H1 (cell line): ENCODE measurements around the gene CD38. TPM values are rescaled to one million over a fixed set of nuclear protein-coding genes. Genes with fewer than 3 reads are reported as not detected.

Experiments used
- CTCF ChIA-PET: fragments of 300-600 bp; sonication (Branson Sonifier 250); formaldehyde crosslinking; loops from one replicate; lab custom pipeline; 2021; ENCODE audit not compliant: partially characterized antibody; lab: Charles Lee
- POLR2A ChIA-PET: fragments of 300-600 bp; sonication (Branson Sonifier 250); formaldehyde crosslinking; loops from one replicate; lab custom pipeline; 2021; ENCODE audit warnings: inconsistent platforms; ENCODE audit not compliant: partially characterized antibody; lab: Charles Lee
- DNase-seq, 2 experiments: peaks; one replicate each; pipeline versions ENCODE4 v3.0.0 to v3.0.0-alpha.2; 2010 to 2022; ENCODE audit warnings: low spot score in 2 of 2, low read depth in 1 of 2, mixed read lengths in 1 of 2
- FAIRE-seq: peaks from 2 replicates; lab custom pipeline; 2011; peaks lifted over from hg19 to GRCh38; lab: Jason Lieb, UNC
- H2AFZ ChIP-seq: 2 replicates; pipeline ENCODE4 v1.8.1; 2012; ENCODE audit warnings: low read length, inconsistent platforms
- H2AK5ac ChIP-seq: 2 replicates; pipeline ENCODE4 v1.6.1; 2013; ENCODE audit warnings: low read depth, low read length
- H2BK120ac ChIP-seq: replicated peaks from 2 replicates; pipeline ENCODE3; 2013; ENCODE audit warnings: low read depth, low read length, inconsistent platforms
- H2BK12ac ChIP-seq: 2 replicates; pipeline ENCODE4 v1.6.1; 2013; ENCODE audit warnings: low read depth, low read length
- H2BK15ac ChIP-seq: 2 replicates; pipeline ENCODE4 v1.6.1; 2013; ENCODE audit warnings: low read length
- H2BK20ac ChIP-seq: 2 replicates; pipeline ENCODE4 v1.6.1; 2013; ENCODE audit warnings: low read length
- H2BK5ac ChIP-seq: 2 replicates; pipeline ENCODE4 v1.6.1; 2013; ENCODE audit warnings: low read depth, low read length
- H3K14ac ChIP-seq: 2 replicates; pipeline ENCODE4 v1.6.1; 2013; ENCODE audit warnings: inconsistent platforms; ENCODE audit not compliant: insufficient read length
- H3K18ac ChIP-seq: 2 replicates; pipeline ENCODE4 v1.6.1; 2013; ENCODE audit warnings: low read length; ENCODE audit errors: extremely low read depth
- H3K23ac ChIP-seq: 2 replicates; pipeline ENCODE4 v1.6.1; 2013; ENCODE audit warnings: inconsistent platforms; ENCODE audit not compliant: insufficient read length
- H3K23me2 ChIP-seq: 2 replicates; pipeline ENCODE4 v1.6.1; 2013; ENCODE audit warnings: low read depth, low read length
- H3K27ac ChIP-seq: 2 replicates; pipeline ENCODE4 v1.6.1; 2011; ENCODE audit warnings: low read depth, low read length, inconsistent platforms
- H3K27me3 ChIP-seq, 4 experiments: replicated peaks in 1 of 4; 1 replicate in 1 of 4; 2 replicates in 3 of 4; pipeline versions ENCODE4 v1.6.1 to v1.8.1; 2011 to 2013; ENCODE audit warnings: low read length in 3 of 4, mild to moderate bottlenecking in 3 of 4, inconsistent platforms in 2 of 4, mixed read lengths in 2 of 4, moderate library complexity in 1 of 4; ENCODE audit not compliant: control insufficient read depth in 3 of 4, insufficient read depth in 3 of 4; ENCODE audit errors: extremely low read depth in 1 of 4
- H3K36me3 ChIP-seq, 4 experiments: 2 replicates each; pipeline versions ENCODE4 v1.6.1 to v1.8.1; 2011 to 2013; ENCODE audit warnings: mild to moderate bottlenecking in 4 of 4, low read length in 3 of 4, moderate library complexity in 2 of 4, control low read depth in 1 of 4, inconsistent platforms in 1 of 4; ENCODE audit not compliant: insufficient read depth in 4 of 4, control insufficient read depth in 2 of 4
- H3K4ac ChIP-seq: replicated peaks from 2 replicates; pipeline ENCODE3; 2013; ENCODE audit warnings: low read length, low read depth, mixed read lengths, inconsistent platforms; ENCODE audit not compliant: insufficient read length
- H3K4me1 ChIP-seq, 4 experiments: replicated peaks in 1 of 4; 1 replicate in 1 of 4; 2 replicates in 3 of 4; pipeline versions ENCODE4 v1.6.1 to v1.8.1; 2011 to 2013; ENCODE audit warnings: low read length in 3 of 4, inconsistent platforms in 2 of 4, mixed read lengths in 1 of 4; ENCODE audit not compliant: insufficient read depth in 4 of 4, control insufficient read depth in 3 of 4
- H3K4me2 ChIP-seq, 2 experiments: 2 replicates each; pipeline versions ENCODE4 v1.6.1 to v1.8.1; 2011 to 2013; ENCODE audit warnings: low read depth in 2 of 2, low read length in 2 of 2, control low read depth in 1 of 2, inconsistent platforms in 1 of 2, mild to moderate bottlenecking in 1 of 2; ENCODE audit not compliant: insufficient read depth in 1 of 2
- H3K4me3 ChIP-seq, 4 experiments: fragments of 200-600, 300-600 bp in 1 of 4; sonication (generic), shearing (Covaris generic), sonication (Bioruptor Twin) in 1 of 4; 2 replicates each; pipeline versions ENCODE4 v1.5.1 to v1.8.1; 2011 to 2016; ENCODE audit warnings: low read length in 4 of 4, low read depth in 3 of 4, control low read depth in 2 of 4, inconsistent platforms in 2 of 4, mild to moderate bottlenecking in 2 of 4, mixed read lengths in 1 of 4, moderate library complexity in 1 of 4; ENCODE audit not compliant: insufficient read depth in 2 of 4; ENCODE audit errors: extremely low read depth in 1 of 4
- H3K56ac ChIP-seq: replicated peaks from 2 replicates; pipeline ENCODE3; 2013; ENCODE audit warnings: low read depth, mild to moderate bottlenecking, mixed read lengths, low read length, inconsistent platforms; ENCODE audit not compliant: insufficient read length
- H3K79me1 ChIP-seq: 2 replicates; pipeline ENCODE4 v1.6.1; 2013; ENCODE audit warnings: low read depth, low read length, control low read depth
- H3K79me2 ChIP-seq, 2 experiments: 2 replicates each; pipeline versions ENCODE4 v1.6.1 to v1.8.1; 2012 to 2013; ENCODE audit warnings: low read length in 2 of 2, mild to moderate bottlenecking in 2 of 2, inconsistent platforms in 1 of 2; ENCODE audit not compliant: insufficient read depth in 2 of 2, control insufficient read depth in 1 of 2
- H3K9ac ChIP-seq, 4 experiments: replicated peaks in 1 of 4; 1 replicate in 1 of 4; 2 replicates in 3 of 4; pipeline versions ENCODE4 v1.6.1 to v1.8.1; 2011 to 2013; ENCODE audit warnings: low read depth in 3 of 4, low read length in 3 of 4, control low read depth in 2 of 4, mild to moderate bottlenecking in 2 of 4, moderate library complexity in 2 of 4, inconsistent platforms in 1 of 4; ENCODE audit errors: extremely low read depth in 1 of 4
- H3K9me3 ChIP-seq, 2 experiments: 2 replicates each; pipeline versions ENCODE4 v1.6.1 to v1.8.1; 2012 to 2013; ENCODE audit warnings: mild to moderate bottlenecking in 2 of 2, moderate library complexity in 2 of 2, control low read depth in 1 of 2, inconsistent platforms in 1 of 2, low read depth in 1 of 2, low read length in 1 of 2, mixed read lengths in 1 of 2; ENCODE audit not compliant: insufficient read depth in 2 of 2
- H4K20me1 ChIP-seq, 2 experiments: replicated peaks in 1 of 2; 2 replicates each; pipeline versions ENCODE3 to v1.8.1; 2011 to 2013; ENCODE audit warnings: inconsistent platforms in 2 of 2, low read length in 2 of 2, mild to moderate bottlenecking in 1 of 2; ENCODE audit not compliant: insufficient read depth in 2 of 2, control insufficient read depth in 1 of 2
- H4K5ac ChIP-seq: 2 replicates; pipeline ENCODE4 v1.6.1; 2013; ENCODE audit warnings: low read length, low read depth, mixed read lengths, inconsistent platforms; ENCODE audit not compliant: insufficient read length
- H4K8ac ChIP-seq: 2 replicates; pipeline ENCODE4 v1.8.0; 2013; ENCODE audit warnings: mild to moderate bottlenecking, moderate library complexity, low read length, inconsistent platforms; ENCODE audit not compliant: insufficient read depth; ENCODE audit errors: extremely low read depth
- H4K91ac ChIP-seq: replicated peaks from 2 replicates; pipeline ENCODE3; 2013; ENCODE audit warnings: low read length, mixed read lengths, inconsistent platforms; ENCODE audit not compliant: insufficient read length
- ASH2L ChIP-seq: fragments of 200-600, 300-600 bp; sonication (generic); IDR thresholded peaks from one replicate; pipeline ENCODE4 v1.7.1; 2017; ENCODE audit warnings: low read length
- CHD1 ChIP-seq: IDR thresholded peaks from 2 replicates; pipeline ENCODE4 v1.6.1; 2012; ENCODE audit warnings: low read depth, low read length, improper control_type of control experiment
- CREB1 ChIP-seq: IDR thresholded peaks from 2 replicates; pipeline ENCODE4 v1.6.1; 2012; ENCODE audit warnings: inconsistent platforms
- CTBP2 ChIP-seq: IDR thresholded peaks from 2 replicates; pipeline ENCODE4 v1.7.0; 2011; ENCODE audit warnings: borderline replicate concordance, mild to moderate bottlenecking, moderate library complexity, mixed read lengths, low read length; ENCODE audit not compliant: insufficient read depth, insufficient read length
- EZH2 ChIP-seq: fragments of 200-600 bp; sonication (generic); IDR thresholded peaks from 2 replicates; pipeline ENCODE4 v1.7.1; 2012; ENCODE audit warnings: low read depth, mild to moderate bottlenecking, moderate library complexity, low read length, inconsistent platforms; ENCODE audit not compliant: severe bottlenecking
- GABPA ChIP-seq: IDR thresholded peaks from 2 replicates; pipeline ENCODE4 v1.6.1; 2011; ENCODE audit warnings: mild to moderate bottlenecking, low read length, moderate library complexity, borderline replicate concordance; ENCODE audit not compliant: insufficient read depth
- HDAC2 ChIP-seq, 2 experiments: fragments of 300-600 bp in 1 of 2; sonication (generic) in 1 of 2; IDR thresholded peaks; 2 replicates each; pipeline ENCODE4 v1.6.1; 2011 to 2012; ENCODE audit warnings: low read depth in 2 of 2, low read length in 2 of 2, mild to moderate bottlenecking in 2 of 2, moderate library complexity in 2 of 2, borderline replicate concordance in 1 of 2, inconsistent platforms in 1 of 2
- KDM4A ChIP-seq: IDR thresholded peaks from one replicate; pipeline ENCODE4 v1.7.1; 2012; ENCODE audit warnings: low read depth, mild to moderate bottlenecking, moderate library complexity, low read length, inconsistent platforms; ENCODE audit not compliant: severe bottlenecking
- MAX ChIP-seq: IDR thresholded peaks from 2 replicates; pipeline ENCODE4 v1.6.1; 2012; ENCODE audit warnings: inconsistent platforms
- POLR2AphosphoS5 ChIP-seq: IDR thresholded peaks from 2 replicates; pipeline ENCODE4 v1.6.1; 2011; ENCODE audit warnings: low read depth, low read length
- SIX5 ChIP-seq: IDR thresholded peaks from 2 replicates; pipeline ENCODE4 v1.6.1; 2011; ENCODE audit warnings: mild to moderate bottlenecking, low read depth, low read length
- TCF12 ChIP-seq: IDR thresholded peaks from 2 replicates; pipeline ENCODE4 v1.6.1; 2011; ENCODE audit warnings: low read depth, mild to moderate bottlenecking, low read length
- YY1 ChIP-seq: IDR thresholded peaks from 2 replicates; pipeline ENCODE4 v1.6.1; 2011; ENCODE audit warnings: low read depth, mild to moderate bottlenecking, low read length
- ZNF274 ChIP-seq: IDR thresholded peaks from 2 replicates; pipeline ENCODE4 v1.7.0; 2012; ENCODE audit warnings: low read length, borderline replicate concordance; ENCODE audit errors: extremely low read depth
- WGBS, 2 experiments: shearing (Covaris generic) in 1 of 2; methylation state at CpG; one replicate each; pipeline versions ENCODE4 v1.1.6 to v1.1.7; 2013 to 2015; ENCODE audit warnings: low lambda C conversion rate in 2 of 2, mixed read lengths in 2 of 2, inconsistent platforms in 1 of 2, low coverage in 1 of 2, missing lambda C conversion rate in 1 of 2; ENCODE audit not compliant: insufficient replicate concordance in 2 of 2, insufficient coverage in 1 of 2, insufficient read length in 1 of 2; ENCODE audit errors: extremely low coverage in 1 of 2, missing lambda C conversion rate in 1 of 2; 5-methylcytosine and 5-hydroxymethylcytosine counted together
- polyA plus RNA-seq, 7 experiments: library from polyadenylated mRNA; depleted of rRNA in 3 of 7; stranded (reverse) in 5 of 7; unstranded in 2 of 7; fragments of >200 nt in 5 of 7; fragments of 200-250 nt in 2 of 7; gene quantifications; 1 replicate in 5 of 7; 2 replicates in 1 of 7; 4 replicates in 1 of 7; pipeline versions ENCODE4 v1.2.1 to v1.2.3, GENCODE V29; 2011 to 2013; ENCODE audit warnings: missing spikeins in 2 of 7, mixed read lengths in 2 of 7
- total RNA-seq: library from RNA; stranded (reverse); fragmentation: NEBNext Ultra II Directional; extraction: Animal tissue kit (Norgen Biotek cat#: 25700); gene quantifications from 2 replicates; pipeline ENCODE4 v1.2.1, GENCODE V29; 2021

Gene CD38
- total and polyA plus RNA-seq, 2 of the 8 experiments (the other 6 are each of a cell fraction or from before 2014, with no cell fraction given), result 0.14 to 0.24 TPM

GRCh38 chr4:15794426-15794825, 16.3 kb downstream of the CD38 start:
- no peaks in the 10 kb centered on the region; a peak in 1 of 7 replicates for H3K27me3 ChIP-seq
- H2BK15ac ChIP-seq, result no peak overlapping the region
- no peak overlapping the region for H2AFZ ChIP-seq
- no peak overlapping the region for H2BK12ac ChIP-seq
- H3K56ac ChIP-seq, result no peak overlapping the region
- H3K4me1 ChIP-seq, result no peaks in the 10 kb centered on the region
- FAIRE-seq, result no peak
- no peak overlapping the region for H4K91ac ChIP-seq
- H4K20me1 ChIP-seq, result no peaks in the 10 kb centered on the region
- H3K9me3 ChIP-seq, result peaks cover 0 to 11% of the 10 kb centered on the region in 2 experiments; a peak in 1 of 4 replicates
- no peak overlapping the region for H3K4me2 ChIP-seq
- H4K5ac ChIP-seq, result no peak overlapping the region
- no peaks in the 10 kb centered on the region for H3K36me3 ChIP-seq
- no peaks in the 10 kb centered on the region for H3K23me2 ChIP-seq
- no peaks in the 10 kb centered on the region for H3K79me2 ChIP-seq
- 82% methylated on average over 2 of the region's 2 CpGs; no CpG with 5 or more reads in 1 of the 2 experiments for WGBS, 2 experiments
- H3K27ac ChIP-seq, result no peak overlapping the region
- no peak for DNase-seq
- H2BK5ac ChIP-seq, result no peak overlapping the region
- no peak overlapping the region for H3K23ac ChIP-seq
- no peak overlapping the region for H2BK120ac ChIP-seq
- H3K14ac ChIP-seq, result no peak overlapping the region
- POLR2A ChIA-PET, result no interaction called here
- no peak overlapping the region for H3K9ac ChIP-seq
- H3K4me3 ChIP-seq, result no peak overlapping the region
- CTCF ChIA-PET, result no interaction called here
- no peak overlapping the region for H4K8ac ChIP-seq
- H3K4ac ChIP-seq, result no peak overlapping the region
- H3K79me1 ChIP-seq, result no peaks in the 10 kb centered on the region
- H3K18ac ChIP-seq, result no peak overlapping the region
- no peak overlapping the region for H2AK5ac ChIP-seq
- H2BK20ac ChIP-seq, result no peak overlapping the region
- TF ChIP-seq YY1 (no peak), KDM4A (no peak), POLR2AphosphoS5 (no peak), CREB1 (no peak), EZH2 (no peak), ASH2L (no peak), HDAC2 (IDR thresholded peaks at IDR 0.05; ENCODE audit: borderline replicate concordance in 1 of 2, low read depth in 2 of 2, low read length in 2 of 2) (no peak), ZNF274 (no peak), CTBP2 (no peak), MAX (no peak), TCF12 (no peak), CHD1 (no peak), SIX5 (no peak), GABPA (no peak)
